Smooth muscle cell (in vitro differentiated cells): ENCODE data around the gene MED22. TPM values are rescaled to one million over a fixed set of nuclear protein-coding genes. Genes with fewer than 3 reads are reported as not detected.

Source experiments
- DNase-seq: peaks from one replicate; lab custom pipeline; 2025; ENCODE audit not compliant: unreplicated experiment; lab: John Stamatoyannopoulos, UW
- H2AFZ ChIP-seq: fragments of 200-600 bp; sonication (generic); 2 replicates; pipeline ENCODE4 v1.6.0; 2016; ENCODE audit warnings: antibody characterized with exemption, low read depth, mild to moderate bottlenecking
- H3F3A ChIP-seq: fragments of 200-600 bp; sonication (generic); 2 replicates; pipeline ENCODE4 v1.6.0; 2017; ENCODE audit warnings: antibody characterized with exemption, low read depth
- H3K27ac ChIP-seq: fragments of 200-600 bp; sonication (generic); 2 replicates; pipeline ENCODE4 v1.5.1; 2016; ENCODE audit warnings: low read depth, mild to moderate bottlenecking
- H3K27me3 ChIP-seq: fragments of 200-600 bp; sonication (generic); 2 replicates; pipeline ENCODE4 v1.6.1; 2016; ENCODE audit warnings: low read depth, mild to moderate bottlenecking
- H3K36me3 ChIP-seq: fragments of 200-600 bp; sonication (generic); 2 replicates; pipeline ENCODE4 v1.5.1; 2016; ENCODE audit warnings: low read depth
- H3K4me1 ChIP-seq: fragments of 200-600 bp; sonication (generic); 2 replicates; pipeline ENCODE4 v1.5.1; 2016; ENCODE audit warnings: low read depth
- H3K4me2 ChIP-seq: fragments of 200-600 bp; sonication (generic); 2 replicates; pipeline ENCODE4 v1.6.0; 2016; ENCODE audit warnings: mild to moderate bottlenecking
- H3K4me3 ChIP-seq: fragments of 200-600 bp; sonication (generic); 2 replicates; pipeline ENCODE4 v1.5.1; 2016; ENCODE audit warnings: mild to moderate bottlenecking
- H3K79me2 ChIP-seq: fragments of 200-600 bp; sonication (generic); 2 replicates; pipeline ENCODE4 v1.6.0; 2016; ENCODE audit warnings: low read depth, mild to moderate bottlenecking
- H3K9ac ChIP-seq: fragments of 200-600 bp; sonication (generic); 2 replicates; pipeline ENCODE4 v1.6.0; 2016; ENCODE audit warnings: low read depth
- H3K9me3 ChIP-seq: fragments of 200-600 bp; sonication (generic); replicated peaks from 2 replicates; pipeline ENCODE4 v1.5.1; 2016; ENCODE audit warnings: low read depth
- H4K20me1 ChIP-seq: fragments of 200-600 bp; sonication (generic); 2 replicates; pipeline ENCODE4 v1.6.0; 2016; ENCODE audit warnings: low read depth
- CTCF ChIP-seq: fragments of 200-600 bp; sonication (generic); IDR thresholded peaks from 2 replicates; pipeline ENCODE4 v1.5.1; 2017; ENCODE audit warnings: borderline replicate concordance, mild to moderate bottlenecking, antibody characterized with exemption; ENCODE audit not compliant: insufficient read depth, poor library complexity, severe bottlenecking
- WGBS: methylation state at CpG from one replicate; pipeline ENCODE4 v1.1.7; 2016; ENCODE audit warnings: low lambda C conversion rate; 5-methylcytosine and 5-hydroxymethylcytosine counted together
- polyA plus RNA-seq: library from polyadenylated mRNA; unstranded; fragments of >200 nt; fragmentation: Nextera tagmentation; extraction: Ambion mirVana; gene quantifications from 2 replicates; pipeline ENCODE4 v1.2.1, GENCODE V29; 2016
- total RNA-seq: library from RNA; depleted of rRNA; stranded (reverse); fragments of >200 nt; gene quantifications from 2 replicates; pipeline ENCODE4 v1.2.3, GENCODE V29; 2014

The MED22 gene
- total and polyA plus RNA-seq, 2 experiments from 2014 or later: 9.0 to 17.9 TPM

GRCh38 chr9:133342570-133342969 lies 5.4 kb downstream of the MED22 start:
- Histone ChIP-seq H3K4me3 (no peak overlapping the region), H3K36me3 (no peaks in the 10 kb centered on the region), H3K9me3 (no peaks in the 10 kb centered on the region), H3K27ac (no peak overlapping the region), H2AFZ (no peak overlapping the region), H4K20me1 (peaks cover 22% of the 10 kb centered on the region), H3K79me2 (peaks cover 25% of the 10 kb centered on the region), H3K9ac (no peak overlapping the region), H3K4me2 (no peak overlapping the region), H3F3A (no peaks in the 10 kb centered on the region), H3K4me1 (peaks cover 6% of the 10 kb centered on the region), H3K27me3 (no peaks in the 10 kb centered on the region)
- TF ChIP-seq CTCF: no peak
- 92% methylated on average over 10 of the region's 11 CpGs for WGBS
- DNase-seq: no peak

GRCh38 chr9:133342069-133342406 lies 5.9 kb downstream of the MED22 start:
- peaks cover 20% of the 10 kb centered on the region for H3K79me2 ChIP-seq
- peaks cover 21% of the 10 kb centered on the region for H4K20me1 ChIP-seq
- no peak overlapping the region for H3K27ac ChIP-seq
- H2AFZ ChIP-seq: no peak overlapping the region
- no peak overlapping the region for H3K9ac ChIP-seq
- H3K36me3 ChIP-seq: no peaks in the 10 kb centered on the region
- no peaks in the 10 kb centered on the region for H3F3A ChIP-seq
- H3K9me3 ChIP-seq: no peaks in the 10 kb centered on the region
- H3K27me3 ChIP-seq: no peaks in the 10 kb centered on the region
- TF ChIP-seq CTCF: no peak
- no peak for DNase-seq
- WGBS: 83% methylated on average over 12 of the region's 12 CpGs
- no peak overlapping the region for H3K4me2 ChIP-seq
- peaks cover 6% of the 10 kb centered on the region for H3K4me1 ChIP-seq
- no peak overlapping the region for H3K4me3 ChIP-seq

GRCh38 chr9:133341369-133342068 lies 6.4 kb downstream of the MED22 start:
- peaks cover 16% of the 10 kb centered on the region for H4K20me1 ChIP-seq
- H3K4me1 ChIP-seq: peaks cover 1% of the 10 kb centered on the region
- TF ChIP-seq CTCF: no peak
- H2AFZ ChIP-seq: no peak overlapping the region
- 97% methylated on average over 15 of the region's 15 CpGs for WGBS
- no peaks in the 10 kb centered on the region for H3F3A ChIP-seq
- no peak for DNase-seq
- H3K4me2 ChIP-seq: no peak overlapping the region
- no peaks in the 10 kb centered on the region for H3K9me3 ChIP-seq
- no peaks in the 10 kb centered on the region for H3K36me3 ChIP-seq
- H3K27me3 ChIP-seq: no peaks in the 10 kb centered on the region
- H3K79me2 ChIP-seq: peaks cover 16% of the 10 kb centered on the region
- H3K27ac ChIP-seq: no peak overlapping the region
- H3K9ac ChIP-seq: no peak overlapping the region
- no peak overlapping the region for H3K4me3 ChIP-seq

GRCh38 chr9:133340916-133341315 lies 7.0 kb downstream of the MED22 start:
- Histone ChIP-seq H3K79me2 (peaks cover 10% of the 10 kb centered on the region), H3K9me3 (no peaks in the 10 kb centered on the region), H3F3A (no peaks in the 10 kb centered on the region), H3K9ac (no peak overlapping the region), H3K27me3 (no peaks in the 10 kb centered on the region), H4K20me1 (peaks cover 10% of the 10 kb centered on the region), H3K27ac (no peak overlapping the region), H2AFZ (no peak overlapping the region), H3K4me1 (no peaks in the 10 kb centered on the region), H3K4me3 (no peak overlapping the region), H3K4me2 (no peak overlapping the region), H3K36me3 (no peaks in the 10 kb centered on the region)
- no peak for DNase-seq
- no peak for TF ChIP-seq CTCF
- WGBS: 94% methylated on average over 13 of the region's 13 CpGs
